Brain microvascular endothelial cell (primary cell): Measurements from ENCODE around the gene FBLN1.

Source experiments
- DNase-seq: peaks from one replicate; pipeline ENCODE4 v3.0.0-alpha.2; 2020
- H3K27ac ChIP-seq: fragments of 250-450 bp; sonication (Bioruptor Pico); 2 replicates; pipeline ENCODE4 v1.5.1; 2020; ENCODE audit warnings: mild to moderate bottlenecking, moderate library complexity
- H3K27me3 ChIP-seq: fragments of 250-450 bp; sonication (Bioruptor Pico); replicated peaks from 2 replicates; pipeline ENCODE4 v1.5.1; 2020; ENCODE audit warnings: mild to moderate bottlenecking
- H3K36me3 ChIP-seq: fragments of 250-450 bp; sonication (Bioruptor Pico); replicated peaks from 2 replicates; pipeline ENCODE4 v1.5.1; 2020; ENCODE audit warnings: mild to moderate bottlenecking
- H3K4me3 ChIP-seq: 2 replicates; pipeline ENCODE4 v1.5.1; 2011; ENCODE audit warnings: low read depth, mild to moderate bottlenecking, control low read depth, low read length, moderate library complexity
- CTCF ChIP-seq: IDR thresholded peaks from 2 replicates; pipeline ENCODE4 v1.5.1; 2011; ENCODE audit warnings: low read depth, mild to moderate bottlenecking, moderate library complexity, low read length, control low read depth, inconsistent platforms; ENCODE audit errors: missing control alignments
- in situ Hi-C: cut with HindIII; loops from 2 replicates; pipeline ENCODE4 v1.10.0; 2017; ENCODE audit warnings: low sequenced_read_pairs, low pct_ligation_motif_present

Gene FBLN1

GRCh38 chr22:45630436-45630835 is 127.8 kb downstream of the FBLN1 start:
- peaks cover 2% of the 10 kb centered on the region for H3K27me3 ChIP-seq
- in situ Hi-C loops: no loop called here
- no peak overlapping the region for H3K27ac ChIP-seq
- DNase-seq: no peak
- TF ChIP-seq CTCF: no peak
- H3K36me3 ChIP-seq: no peaks in the 10 kb centered on the region
- H3K4me3 ChIP-seq: no peak overlapping the region

DNA sequence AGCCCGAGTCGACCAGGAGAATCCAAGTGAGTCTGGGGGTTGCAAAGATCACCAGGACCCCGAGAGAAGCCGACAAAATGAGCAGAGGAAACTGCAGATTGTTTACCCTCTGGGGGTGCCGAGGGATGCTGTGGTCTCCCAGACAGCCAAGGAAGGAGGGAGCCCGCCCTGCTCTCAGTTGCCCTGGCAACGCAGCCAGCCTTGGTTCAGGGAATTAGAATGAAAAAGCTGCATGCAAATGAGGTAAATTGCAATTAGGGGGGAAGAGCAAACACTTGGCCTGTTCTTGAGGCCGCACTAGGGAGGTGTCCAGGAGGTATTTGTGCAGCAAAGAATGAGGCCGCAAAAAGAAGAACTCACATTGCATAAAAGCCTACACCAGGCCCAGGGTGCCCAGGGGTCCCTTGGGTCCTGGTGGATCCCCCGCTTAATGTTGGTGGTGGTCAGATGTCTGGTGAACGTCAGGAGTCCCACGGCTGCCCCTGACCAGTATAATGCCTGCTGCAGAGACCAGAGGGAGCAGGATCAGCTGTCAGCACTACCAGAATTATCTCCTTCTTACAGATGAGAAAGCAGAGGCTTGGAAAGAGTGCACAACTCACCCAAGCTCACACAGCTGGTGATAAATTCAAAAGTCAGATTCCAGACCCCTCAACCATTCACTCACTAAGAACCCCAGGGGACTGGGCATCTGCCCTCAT is 128.6 kb downstream of the FBLN1 start:
- no peak for DNase-seq
- Histone ChIP-seq H3K27ac (no peak overlapping the region), H3K27me3 (peaks cover 2% of the 10 kb centered on the region), H3K36me3 (no peaks in the 10 kb centered on the region), H3K4me3 (no peak overlapping the region)
- TF ChIP-seq CTCF: no peak
- in situ Hi-C loops: no loop called here

GRCh38 chr22:45631841-45632238 is 129.2 kb downstream of the FBLN1 start:
- Histone ChIP-seq H3K4me3 (no peak overlapping the region), H3K27me3 (peaks cover 2% of the 10 kb centered on the region), H3K36me3 (no peaks in the 10 kb centered on the region), H3K27ac (no peak overlapping the region)
- no peak for TF ChIP-seq CTCF
- no peak for DNase-seq
- in situ Hi-C loops: no loop called here

- no peaks in the 10 kb centered on the region for H3K36me3 ChIP-seq
- peaks cover 2% of the 10 kb centered on the region for H3K27me3 ChIP-seq
- H3K4me3 ChIP-seq: no peak overlapping the region
- no peak overlapping the region for H3K27ac ChIP-seq
- no peak for TF ChIP-seq CTCF
- in situ Hi-C loops: no loop called here
- peak; percentile 5 for DNase-seq
Observed at GRCh38 chr22:45632791-45633515, 130.3 kb downstream of the FBLN1 start.

- in situ Hi-C loops: no loop called here
- no peak overlapping the region for H3K27ac ChIP-seq
- no peak overlapping the region for H3K4me3 ChIP-seq
- H3K36me3 ChIP-seq: no peaks in the 10 kb centered on the region
- no peak for DNase-seq
- no peak for TF ChIP-seq CTCF
- H3K27me3 ChIP-seq: peaks cover 2% of the 10 kb centered on the region
Observed at GRCh38 chr22:45636683-45637082, 134.0 kb downstream of the FBLN1 start.

DNA sequence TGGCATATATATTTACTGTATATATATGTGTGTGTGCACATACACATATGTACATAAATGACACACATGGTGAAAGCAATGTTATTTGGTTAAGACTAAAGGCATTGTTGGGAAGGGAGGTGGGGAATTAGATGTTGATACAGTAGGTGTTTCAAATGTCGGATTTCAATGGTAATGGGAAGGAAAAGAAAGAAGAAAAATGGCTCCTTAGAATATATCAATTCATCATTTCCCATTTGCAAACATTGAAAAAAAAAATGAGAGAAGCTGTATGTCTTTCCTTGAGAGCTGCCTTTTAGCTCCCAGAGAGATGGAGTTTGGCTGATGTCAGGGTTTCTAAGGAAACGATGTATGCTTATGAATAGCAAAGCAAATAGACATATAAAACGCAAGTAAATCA is 135.5 kb downstream of the FBLN1 start:
- no peak overlapping the region for H3K27ac ChIP-seq
- TF ChIP-seq CTCF: no peak
- DNase-seq: no peak
- peaks cover 2% of the 10 kb centered on the region for H3K27me3 ChIP-seq
- H3K4me3 ChIP-seq: no peak overlapping the region
- in situ Hi-C loops: no loop called here
- H3K36me3 ChIP-seq: no peaks in the 10 kb centered on the region
